Thoracic aorta (tissue), 2 donors: ENCODE data around the gene GRB14. TPM values are rescaled to one million over a fixed set of nuclear protein-coding genes. Genes with fewer than 3 reads are reported as not detected.
"Not testable (repeated sequence)": the region's sequence is repeated elsewhere in the genome, so short reads cannot be mapped to it uniquely, and the experiment has no call there.

ENCODE experiments used
- ATAC-seq: fragments of 150-250 bp; one replicate; pipeline ENCODE4 v1.8.0; 2017; ENCODE audit warnings: low read depth; ENCODE audit not compliant: insufficient number of reproducible peaks, low FRiP score
- DNase-seq: peaks from one replicate; pipeline ENCODE4 v3.0.0-alpha.2; 2020; ENCODE audit warnings: low spot score
- H3K27ac ChIP-seq, 2 donors: fragments of 200-600 bp; sonication (generic); 1 replicate in 1 of 2; 2 replicates in 1 of 2; pipeline ENCODE4 v1.5.1; 2016; ENCODE audit warnings: mild to moderate bottlenecking in 2 of 2, moderate library complexity in 2 of 2
- H3K27me3 ChIP-seq: fragments of 200-600 bp; sonication (generic); replicated peaks from 2 replicates; pipeline ENCODE4 v1.6.0; 2016; ENCODE audit warnings: mild to moderate bottlenecking; ENCODE audit not compliant: insufficient read depth
- H3K36me3 ChIP-seq: fragments of 200-600 bp; sonication (generic); one replicate; pipeline ENCODE4 v1.5.1; 2016
- H3K4me1 ChIP-seq, 2 donors: fragments of 200-600 bp; sonication (generic); 1 replicate in 1 of 2; 2 replicates in 1 of 2; pipeline versions ENCODE4 v1.5.1 to v1.6.0; 2016; ENCODE audit warnings: low read depth in 2 of 2, mild to moderate bottlenecking in 1 of 2; ENCODE audit not compliant: control insufficient read depth in 1 of 2
- H3K4me3 ChIP-seq: fragments of 200-600 bp; sonication (generic); 2 replicates; pipeline ENCODE4 v1.5.1; 2016; ENCODE audit warnings: mild to moderate bottlenecking
- H3K9me3 ChIP-seq: fragments of 200-600 bp; sonication (generic); 2 replicates; pipeline ENCODE4 v1.5.1; 2016
- CTCF ChIP-seq: fragments of 200-600 bp; sonication (generic); IDR thresholded peaks from one replicate; pipeline ENCODE4 v1.5.1; 2019; ENCODE audit warnings: antibody characterized with exemption
- total RNA-seq, 2 donors: library from RNA; depleted of rRNA; stranded (reverse); fragments of >200 nt; gene quantifications; one replicate each; pipeline versions ENCODE4 v1.1.0 to v1.2.3, GENCODE V29; 2016

Gene GRB14
- total RNA-seq, 2 donors from 2014 or later: 4.7 to 7.9 TPM

- Histone ChIP-seq H3K27ac (no peak overlapping the region), H3K4me3 (no peak overlapping the region), H3K27me3 (no peaks in the 10 kb centered on the region), H3K9me3 (no peaks in the 10 kb centered on the region), H3K4me1 (peaks cover 0 to 4% of the 10 kb centered on the region in 2 donors), H3K36me3 (no peaks in the 10 kb centered on the region)
- ATAC-seq (no peak), DNase-seq (no peak)
- no peak for TF ChIP-seq CTCF
Observed at GRCh38 chr2:164554487-164554886, 66.8 kb downstream of the GRB14 start.

DNA sequence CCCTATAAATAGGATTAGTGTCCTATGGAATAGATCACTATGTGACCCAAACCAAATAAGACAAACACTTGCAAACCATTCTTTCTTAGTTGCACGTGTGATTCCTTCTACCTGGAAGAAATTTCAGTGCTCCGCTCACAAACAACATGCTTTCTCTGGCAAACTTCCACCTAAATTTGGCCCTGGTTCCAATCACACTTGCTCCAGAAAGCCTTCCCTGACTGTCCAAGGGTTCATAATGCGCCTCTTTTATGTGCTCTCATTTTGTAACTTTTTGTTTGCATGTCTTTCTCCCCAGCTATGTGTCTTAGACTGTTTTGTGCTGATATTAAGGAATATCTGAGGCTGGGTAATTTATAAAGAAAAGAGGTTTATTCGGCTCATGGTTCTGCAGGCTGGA, 69.8 kb downstream of the GRB14 start:
- Histone ChIP-seq H3K4me1 (peaks cover 0 to 4% of the 10 kb centered on the region in 2 donors), H3K27me3 (no peaks in the 10 kb centered on the region), H3K9me3 (no peaks in the 10 kb centered on the region), H3K36me3 (no peaks in the 10 kb centered on the region), H3K27ac (no peak overlapping the region), H3K4me3 (no peak overlapping the region)
- DNase-seq (no peak), ATAC-seq (no peak)
- TF ChIP-seq CTCF: no peak

- not testable (repeated sequence) for ATAC-seq, DNase-seq
Observed at GRCh38 chr2:164549705-164550104, 71.6 kb downstream of the GRB14 start.

GRCh38 chr2:164545484-164545883, 75.8 kb downstream of the GRB14 start:
- H3K27ac ChIP-seq: no peak overlapping the region
- ATAC-seq (no peak), DNase-seq (no peak)
- no peaks in the 10 kb centered on the region for H3K27me3 ChIP-seq
- TF ChIP-seq CTCF: no peak
- H3K9me3 ChIP-seq: peaks cover 3% of the 10 kb centered on the region
- no peaks in the 10 kb centered on the region for H3K36me3 ChIP-seq
- H3K4me1 ChIP-seq: no peaks in the 10 kb centered on the region
- no peak overlapping the region for H3K4me3 ChIP-seq

More at GRCh38 chr2:164549705-164550104, 71.6 kb downstream of the GRB14 start:
- H3K4me1 ChIP-seq, H3K27ac ChIP-seq, H3K36me3 ChIP-seq, H3K9me3 ChIP-seq, H3K4me3 ChIP-seq, H3K27me3 ChIP-seq: not testable (repeated sequence)

GRCh38 chr2:164542581-164543021, 78.7 kb downstream of the GRB14 start:
- H3K27ac ChIP-seq: no peak overlapping the region
- ATAC-seq: no peak
- no peak for TF ChIP-seq CTCF
- H3K4me1 ChIP-seq: no peaks in the 10 kb centered on the region
- H3K27me3 ChIP-seq: no peaks in the 10 kb centered on the region
- no peak overlapping the region for H3K4me3 ChIP-seq
- H3K9me3 ChIP-seq: peaks cover 3% of the 10 kb centered on the region
- no peaks in the 10 kb centered on the region for H3K36me3 ChIP-seq
- no peak for DNase-seq

DNA sequence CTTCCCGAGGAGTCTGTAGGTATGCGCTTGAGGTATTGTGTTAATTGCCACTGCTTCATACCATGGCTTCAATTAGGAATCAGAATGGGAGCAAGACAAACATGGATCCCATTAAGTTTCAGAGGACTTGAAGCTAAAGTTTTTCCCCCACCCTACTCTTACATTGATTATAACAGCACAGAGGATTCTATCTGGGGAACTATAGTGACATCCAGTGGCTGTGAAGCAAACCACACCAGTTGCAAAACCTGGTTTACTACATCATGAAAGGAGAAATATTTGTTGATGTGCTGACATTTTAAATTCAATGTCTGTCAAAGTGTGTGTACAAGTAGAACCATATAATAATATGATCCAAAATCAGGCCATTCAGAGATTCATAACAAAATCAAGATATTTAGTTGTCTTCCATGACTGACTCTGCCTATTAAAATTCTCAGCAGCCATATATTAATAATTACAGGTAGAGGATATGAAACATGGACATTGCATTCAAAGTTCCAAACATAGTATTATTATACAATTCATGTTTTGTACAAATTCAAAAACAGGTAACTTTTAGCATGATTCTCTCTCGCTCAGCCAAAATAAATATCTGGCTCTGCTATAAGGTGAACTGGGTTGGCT, 82.9 kb downstream of the GRB14 start:
- DNase-seq (no peak), ATAC-seq (no peak)
- H3K9me3 ChIP-seq: no peaks in the 10 kb centered on the region
- H3K4me3 ChIP-seq: no peak overlapping the region
- no peak overlapping the region for H3K27ac ChIP-seq
- peaks cover 0 to 5% of the 10 kb centered on the region in 2 donors for H3K4me1 ChIP-seq
- TF ChIP-seq CTCF: peak; percentile 35
- H3K36me3 ChIP-seq: no peaks in the 10 kb centered on the region
- H3K27me3 ChIP-seq: no peaks in the 10 kb centered on the region
